WTC11 (cell line): ENCODE data around the gene DTNB. TPM values are rescaled to one million over a fixed set of nuclear protein-coding genes. Genes with fewer than 3 reads are reported as not detected.

Experiments used
- ATAC-seq: fragments of 200-7000 bp; cut with Tn5 transposase; 2 replicates; pipeline ENCODE4 v1.10.0; 2021; ENCODE audit warnings: mild to moderate bottlenecking, moderate library complexity
- CTCF ChIA-PET: fragments of 300-600 bp; sonication (Branson Sonifier 250); formaldehyde crosslinking; loops from one replicate; lab custom pipeline; 2021; ENCODE audit warnings: antibody characterized with exemption; lab: Charles Lee
- POLR2A ChIA-PET: fragments of 350-600 bp; sonication (Branson Sonifier 250); formaldehyde crosslinking; loops from one replicate; lab custom pipeline; 2021; ENCODE audit warnings: antibody characterized with exemption; lab: Charles Lee
- DNase-seq: peaks from one replicate; pipeline ENCODE4 v3.0.0; 2021; ENCODE audit warnings: low spot score
- H3K27ac Mint-ChIP-seq: 2 replicates; pipeline ENCODE4 v1.8.0; 2021; ENCODE audit warnings: mixed read lengths
- H3K27me3 Mint-ChIP-seq: 2 replicates; pipeline ENCODE4 v1.8.0; 2021; ENCODE audit warnings: low read depth, mild to moderate bottlenecking, moderate library complexity, mixed read lengths
- H3K36me3 Mint-ChIP-seq: 2 replicates; pipeline ENCODE4 v1.8.0; 2021; ENCODE audit warnings: mixed read lengths
- H3K4me1 Mint-ChIP-seq: 2 replicates; pipeline ENCODE4 v1.8.0; 2022; ENCODE audit warnings: mixed read lengths
- H3K4me3 Mint-ChIP-seq: 2 replicates; pipeline ENCODE4 v1.8.0; 2021; ENCODE audit warnings: mild to moderate bottlenecking, moderate library complexity, mixed read lengths
- H3K9me3 Mint-ChIP-seq: 2 replicates; pipeline ENCODE4 v1.8.0; 2021; ENCODE audit warnings: mixed read lengths
- ATF1 ChIP-seq: sonication (generic); formaldehyde crosslinking; IDR thresholded peaks from 2 replicates; pipeline ENCODE4 v1.8.1; 2023; ENCODE audit warnings: mild to moderate bottlenecking, moderate library complexity, missing genetic modification reagents
- CBFB ChIP-seq: sonication (generic); formaldehyde crosslinking; IDR thresholded peaks from 2 replicates; pipeline ENCODE4 v1.8.1; 2022; ENCODE audit warnings: mild to moderate bottlenecking, low read depth, missing genetic modification reagents
- CTCF ChIP-seq: fragments of 200-600 bp; IDR thresholded peaks from 2 replicates; pipeline ENCODE4 v1.8.0; 2022; ENCODE audit warnings: antibody characterized with exemption
- E2F1 ChIP-seq: sonication (generic); formaldehyde crosslinking; IDR thresholded peaks from 2 replicates; pipeline ENCODE4 v1.8.0; 2022; ENCODE audit warnings: mild to moderate bottlenecking, missing genetic modification reagents
- E2F4 ChIP-seq: sonication (generic); formaldehyde crosslinking; IDR thresholded peaks from 2 replicates; pipeline ENCODE4 v1.8.1; 2022; ENCODE audit warnings: low read depth, mild to moderate bottlenecking, moderate library complexity, missing genetic modification reagents, borderline replicate concordance
- ETV6 ChIP-seq: sonication (generic); formaldehyde crosslinking; IDR thresholded peaks from 2 replicates; pipeline ENCODE4 v1.8.1; 2022; ENCODE audit warnings: mild to moderate bottlenecking, missing genetic modification reagents
- FOXK1 ChIP-seq: sonication (generic); formaldehyde crosslinking; IDR thresholded peaks from 2 replicates; pipeline ENCODE4 v1.8.0; 2022; ENCODE audit warnings: mild to moderate bottlenecking, moderate library complexity, missing genetic modification reagents
- GRHL2 ChIP-seq: fragments of 250-450 bp; sonication (Bioruptor Pico); IDR thresholded peaks from 2 replicates; pipeline ENCODE4 v1.8.0; 2022; ENCODE audit warnings: mild to moderate bottlenecking, moderate library complexity; ENCODE audit not compliant: insufficient replicate concordance, severe bottlenecking
- GTF2I ChIP-seq: fragments of 250-450 bp; sonication (Bioruptor Pico); conservative IDR thresholded peaks from 2 replicates; pipeline ENCODE4 v1.4.0; 2021; ENCODE audit warnings: mild to moderate bottlenecking
- JAZF1 ChIP-seq: fragments of 250-450 bp; sonication (Bioruptor Pico); IDR thresholded peaks from 2 replicates; pipeline ENCODE4 v1.9.0; 2021; ENCODE audit warnings: moderate library complexity, mild to moderate bottlenecking, inconsistent platforms
- MAX ChIP-seq: sonication (generic); formaldehyde crosslinking; IDR thresholded peaks from 2 replicates; pipeline ENCODE4 v1.8.0; 2022; ENCODE audit warnings: mild to moderate bottlenecking, missing genetic modification reagents
- MYBL2 ChIP-seq: sonication (generic); formaldehyde crosslinking; IDR thresholded peaks from 2 replicates; pipeline ENCODE4 v1.8.1; 2023; ENCODE audit warnings: mild to moderate bottlenecking, moderate library complexity, missing genetic modification reagents
- OVOL2 ChIP-seq: fragments of 250-450 bp; sonication (Bioruptor Pico); IDR thresholded peaks from 2 replicates; pipeline ENCODE4 v1.9.0; 2021; ENCODE audit warnings: mild to moderate bottlenecking, borderline replicate concordance
- SMAD3 ChIP-seq: sonication (generic); formaldehyde crosslinking; IDR thresholded peaks from 2 replicates; pipeline ENCODE4 v1.8.0; 2022; ENCODE audit warnings: missing genetic modification reagents, mild to moderate bottlenecking, borderline replicate concordance
- TCF7 ChIP-seq: sonication (generic); formaldehyde crosslinking; IDR thresholded peaks from 2 replicates; pipeline ENCODE4 v1.8.0; 2022; ENCODE audit warnings: mild to moderate bottlenecking, low read depth, missing genetic modification reagents, moderate library complexity
- TEAD1 ChIP-seq: sonication (generic); formaldehyde crosslinking; IDR thresholded peaks from 2 replicates; pipeline ENCODE4 v1.8.0; 2022; ENCODE audit warnings: mild to moderate bottlenecking, missing genetic modification reagents
- ZNF232 ChIP-seq: sonication (generic); formaldehyde crosslinking; IDR thresholded peaks from 2 replicates; pipeline ENCODE4 v1.8.0; 2022; ENCODE audit warnings: mild to moderate bottlenecking, missing genetic modification reagents
- ZNF396 ChIP-seq: fragments of 250-450 bp; sonication (Bioruptor Pico); IDR thresholded peaks from 2 replicates; pipeline ENCODE4 v1.8.0; 2021; ENCODE audit warnings: mild to moderate bottlenecking, moderate library complexity, borderline replicate concordance
- ZNF416 ChIP-seq: fragments of 250-450 bp; sonication (Bioruptor Pico); IDR thresholded peaks from 2 replicates; pipeline ENCODE4 v1.9.0; 2021; ENCODE audit warnings: mild to moderate bottlenecking, inconsistent platforms
- ZNF423 ChIP-seq: fragments of 250-450 bp; sonication (Bioruptor Pico); IDR thresholded peaks from 2 replicates; pipeline ENCODE4 v2.1.2; 2022; ENCODE audit warnings: mild to moderate bottlenecking, moderate library complexity
- ZNF671 ChIP-seq: fragments of 250-450 bp; sonication (Bioruptor Pico); IDR thresholded peaks from 2 replicates; pipeline ENCODE4 v1.8.0; 2021; ENCODE audit warnings: mild to moderate bottlenecking
- ZSCAN18 ChIP-seq: fragments of 250-450 bp; sonication (Bioruptor Pico); IDR thresholded peaks from 2 replicates; pipeline ENCODE4 v2.1.2; 2022; ENCODE audit warnings: mild to moderate bottlenecking, moderate library complexity
- total RNA-seq: library from RNA; stranded (reverse); gene quantifications from 3 replicates; pipeline ENCODE4 v1.2.3, GENCODE V29; 2021
- TF ChIP-seq, protein P1 (sequence below): fragments of 250-450 bp; sonication (Bioruptor Pico); IDR thresholded peaks from 2 replicates; pipeline ENCODE4 v1.8.0; 2021; ENCODE audit warnings: mild to moderate bottlenecking

Gene DTNB
- total RNA-seq, 1 experiment from 2014 or later: 39.9 TPM

- TF ChIP-seq TCF7 (CRISPR knock-in tag) (no peak), ZNF416 (CRISPR knock-in tag) (no peak)
- TF ChIP-seq, protein P1, sequence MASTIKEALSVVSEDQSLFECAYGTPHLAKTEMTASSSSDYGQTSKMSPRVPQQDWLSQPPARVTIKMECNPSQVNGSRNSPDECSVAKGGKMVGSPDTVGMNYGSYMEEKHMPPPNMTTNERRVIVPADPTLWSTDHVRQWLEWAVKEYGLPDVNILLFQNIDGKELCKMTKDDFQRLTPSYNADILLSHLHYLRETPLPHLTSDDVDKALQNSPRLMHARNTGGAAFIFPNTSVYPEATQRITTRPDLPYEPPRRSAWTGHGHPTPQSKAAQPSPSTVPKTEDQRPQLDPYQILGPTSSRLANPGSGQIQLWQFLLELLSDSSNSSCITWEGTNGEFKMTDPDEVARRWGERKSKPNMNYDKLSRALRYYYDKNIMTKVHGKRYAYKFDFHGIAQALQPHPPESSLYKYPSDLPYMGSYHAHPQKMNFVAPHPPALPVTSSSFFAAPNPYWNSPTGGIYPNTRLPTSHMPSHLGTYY (CRISPR knock-in tag): no peak
Observed at GRCh38 chr2:25402477-25402876, 270.9 kb downstream of the DTNB start (continued).

- no peak for DNase-seq
- Mint-ChIP-seq H3K4me1 (peaks cover 12% of the 10 kb centered on the region), H3K36me3 (peaks cover 3% of the 10 kb centered on the region; the same call in 1 of the 2 replicates), H3K9me3 (no peaks in the 10 kb centered on the region), H3K4me3 (no peak overlapping the region), H3K27ac (peak overlapping the region; percentile 73; the same call in 1 of the 2 replicates), H3K27me3 (no peaks in the 10 kb centered on the region)
- ChIA-PET POLR2A (no interaction called here), CTCF (interaction anchor here (0.9 to 1.3 kb wide), 2 partner anchors 39 kb away, joined by 4 to 6 read pairs; no protein-coding TSS in a partner anchor)
- TF ChIP-seq MAX (CRISPR knock-in tag) (no peak), ZNF232 (CRISPR knock-in tag) (no peak), E2F4 (CRISPR knock-in tag) (no peak), E2F1 (no peak), ZSCAN18 (CRISPR knock-in tag) (no peak), OVOL2 (CRISPR knock-in tag) (no peak), CBFB (no peak), ATF1 (CRISPR knock-in tag) (no peak), ETV6 (no peak), ZNF396 (CRISPR knock-in tag) (no peak), GTF2I (CRISPR knock-in tag) (no peak), JAZF1 (CRISPR knock-in tag) (no peak), GRHL2 (CRISPR knock-in tag) (no peak), ZNF423 (CRISPR knock-in tag) (no peak)
- no peak for ATAC-seq
Observed at GRCh38 chr2:25401307-25402026, 271.9 kb downstream of the DTNB start.

DNA sequence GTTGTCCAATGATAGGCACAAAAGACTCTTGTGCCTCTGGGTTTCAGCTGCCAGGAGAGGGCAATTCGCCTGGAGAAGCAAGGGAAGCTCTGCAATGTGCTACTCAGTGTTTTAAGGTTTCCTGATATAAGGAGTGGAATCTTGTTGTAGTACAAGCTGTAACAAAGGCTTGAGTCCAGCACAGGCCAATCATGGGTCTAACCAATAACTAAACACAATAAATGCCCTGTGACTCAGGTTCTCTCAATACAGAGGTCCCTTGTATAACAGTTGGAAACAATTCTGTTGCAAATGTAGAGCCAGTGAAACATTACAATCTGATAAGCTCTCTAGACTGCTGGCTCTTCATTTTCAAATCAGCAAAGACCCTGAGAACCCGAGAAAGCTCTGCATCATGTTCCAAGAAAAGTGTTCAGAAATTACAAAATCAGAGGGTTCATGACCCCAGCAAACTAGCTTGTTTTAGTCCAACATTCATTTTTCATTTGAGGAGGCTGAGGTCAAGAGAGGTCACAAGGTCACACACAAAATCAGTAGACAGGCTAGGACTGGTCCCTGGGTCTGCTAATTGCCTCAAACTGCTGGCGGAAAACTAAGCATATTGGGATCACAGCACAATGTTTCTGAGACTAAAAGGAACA is 272.7 kb downstream of the DTNB start:
- ATAC-seq: no peak; the same call in 1 of the 2 replicates
- H3K4me1 Mint-ChIP-seq: peaks cover 12% of the 10 kb centered on the region
- CTCF ChIA-PET: interaction anchor here (0.9 kb wide), 1 partner anchor 39 kb away, joined by 4 read pairs; no protein-coding TSS in a partner anchor

More for the DNA sequence above, 272.7 kb downstream of the DTNB start:
- H3K36me3 Mint-ChIP-seq: peaks cover 3% of the 10 kb centered on the region; the same call in 1 of the 2 replicates
- no peak for DNase-seq
- no peaks in the 10 kb centered on the region for H3K9me3 Mint-ChIP-seq
- H3K4me3 Mint-ChIP-seq: no peak overlapping the region
- TF ChIP-seq SMAD3 (CRISPR knock-in tag) (no peak), FOXK1 (no peak), ZNF671 (no peak), MYBL2 (no peak), CTCF (no peak), TEAD1 (CRISPR knock-in tag) (no peak), ZSCAN18 (CRISPR knock-in tag) (no peak), E2F4 (CRISPR knock-in tag) (no peak)
- TF ChIP-seq, all 79 proteins: peak for 0
- Mint-ChIP-seq H3K27ac (peak overlapping the region; percentile 6; the same call in 1 of the 2 replicates), H3K27me3 (no peaks in the 10 kb centered on the region)
- POLR2A ChIA-PET: no interaction called here
